RWPE2 (cell line): Measurements from ENCODE around the gene HPS1.

ENCODE experiments used
- ATAC-seq: fragments of 200-7000 bp; cut with Tn5 transposase; 3 replicates; pipeline ENCODE4 v1.9.1; 2021; ENCODE audit warnings: low read depth
- DNase-seq: peaks from one replicate; pipeline ENCODE4 v3.0.0-alpha.2; 2020; ENCODE audit warnings: low spot score
- H3K27ac ChIP-seq: fragments of 450-650 bp; 2 replicates; pipeline ENCODE4 v1.5.1; 2017; ENCODE audit warnings: mild to moderate bottlenecking; ENCODE audit not compliant: poor library complexity, severe bottlenecking
- H3K27me3 ChIP-seq: fragments of 250-450 bp; sonication (Bioruptor Pico); 2 replicates; pipeline ENCODE4 v1.5.1; 2021; ENCODE audit warnings: mild to moderate bottlenecking, moderate library complexity; ENCODE audit not compliant: insufficient read depth, poor library complexity, severe bottlenecking
- H3K36me3 ChIP-seq: fragments of 250-450 bp; sonication (Bioruptor Pico); 2 replicates; pipeline ENCODE4 v1.5.1; 2020; ENCODE audit warnings: low read depth, mild to moderate bottlenecking, moderate library complexity
- H3K4me1 ChIP-seq: fragments of 250-450 bp; sonication (Bioruptor Pico); 2 replicates; pipeline ENCODE4 v1.5.1; 2021; ENCODE audit warnings: mild to moderate bottlenecking, moderate library complexity; ENCODE audit not compliant: insufficient read depth, poor library complexity, severe bottlenecking
- H3K4me3 ChIP-seq: fragments of 250-450 bp; sonication (Bioruptor Pico); 2 replicates; pipeline ENCODE4 v1.5.1; 2021; ENCODE audit warnings: mild to moderate bottlenecking, moderate library complexity; ENCODE audit not compliant: severe bottlenecking
- H3K9me3 ChIP-seq: fragments of 250-450 bp; sonication (Bioruptor Pico); 2 replicates; pipeline ENCODE4 v1.5.1; 2021; ENCODE audit warnings: mild to moderate bottlenecking, moderate library complexity; ENCODE audit not compliant: severe bottlenecking
- TF ChIP-seq, protein P1 (sequence below): fragments of 450-650 bp; IDR thresholded peaks from one replicate; pipeline ENCODE4 v1.5.1; 2017; ENCODE audit warnings: mild to moderate bottlenecking, moderate library complexity; ENCODE audit not compliant: poor library complexity, severe bottlenecking

The HPS1 gene

GRCh38 chr10:98470850-98471249 is 24.1 kb upstream of the HPS1 start:
- DNase-seq (no peak), ATAC-seq (no peak)
- peaks cover 4% of the 10 kb centered on the region for H3K27me3 ChIP-seq
- TF ChIP-seq, protein P1, sequence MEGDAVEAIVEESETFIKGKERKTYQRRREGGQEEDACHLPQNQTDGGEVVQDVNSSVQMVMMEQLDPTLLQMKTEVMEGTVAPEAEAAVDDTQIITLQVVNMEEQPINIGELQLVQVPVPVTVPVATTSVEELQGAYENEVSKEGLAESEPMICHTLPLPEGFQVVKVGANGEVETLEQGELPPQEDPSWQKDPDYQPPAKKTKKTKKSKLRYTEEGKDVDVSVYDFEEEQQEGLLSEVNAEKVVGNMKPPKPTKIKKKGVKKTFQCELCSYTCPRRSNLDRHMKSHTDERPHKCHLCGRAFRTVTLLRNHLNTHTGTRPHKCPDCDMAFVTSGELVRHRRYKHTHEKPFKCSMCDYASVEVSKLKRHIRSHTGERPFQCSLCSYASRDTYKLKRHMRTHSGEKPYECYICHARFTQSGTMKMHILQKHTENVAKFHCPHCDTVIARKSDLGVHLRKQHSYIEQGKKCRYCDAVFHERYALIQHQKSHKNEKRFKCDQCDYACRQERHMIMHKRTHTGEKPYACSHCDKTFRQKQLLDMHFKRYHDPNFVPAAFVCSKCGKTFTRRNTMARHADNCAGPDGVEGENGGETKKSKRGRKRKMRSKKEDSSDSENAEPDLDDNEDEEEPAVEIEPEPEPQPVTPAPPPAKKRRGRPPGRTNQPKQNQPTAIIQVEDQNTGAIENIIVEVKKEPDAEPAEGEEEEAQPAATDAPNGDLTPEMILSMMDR = no peak
- no peak overlapping the region for H3K4me3 ChIP-seq
- no peaks in the 10 kb centered on the region for H3K4me1 ChIP-seq
- H3K27ac ChIP-seq = no peak overlapping the region
- no peaks in the 10 kb centered on the region for H3K9me3 ChIP-seq
- H3K36me3 ChIP-seq = no peaks in the 10 kb centered on the region

DNA sequence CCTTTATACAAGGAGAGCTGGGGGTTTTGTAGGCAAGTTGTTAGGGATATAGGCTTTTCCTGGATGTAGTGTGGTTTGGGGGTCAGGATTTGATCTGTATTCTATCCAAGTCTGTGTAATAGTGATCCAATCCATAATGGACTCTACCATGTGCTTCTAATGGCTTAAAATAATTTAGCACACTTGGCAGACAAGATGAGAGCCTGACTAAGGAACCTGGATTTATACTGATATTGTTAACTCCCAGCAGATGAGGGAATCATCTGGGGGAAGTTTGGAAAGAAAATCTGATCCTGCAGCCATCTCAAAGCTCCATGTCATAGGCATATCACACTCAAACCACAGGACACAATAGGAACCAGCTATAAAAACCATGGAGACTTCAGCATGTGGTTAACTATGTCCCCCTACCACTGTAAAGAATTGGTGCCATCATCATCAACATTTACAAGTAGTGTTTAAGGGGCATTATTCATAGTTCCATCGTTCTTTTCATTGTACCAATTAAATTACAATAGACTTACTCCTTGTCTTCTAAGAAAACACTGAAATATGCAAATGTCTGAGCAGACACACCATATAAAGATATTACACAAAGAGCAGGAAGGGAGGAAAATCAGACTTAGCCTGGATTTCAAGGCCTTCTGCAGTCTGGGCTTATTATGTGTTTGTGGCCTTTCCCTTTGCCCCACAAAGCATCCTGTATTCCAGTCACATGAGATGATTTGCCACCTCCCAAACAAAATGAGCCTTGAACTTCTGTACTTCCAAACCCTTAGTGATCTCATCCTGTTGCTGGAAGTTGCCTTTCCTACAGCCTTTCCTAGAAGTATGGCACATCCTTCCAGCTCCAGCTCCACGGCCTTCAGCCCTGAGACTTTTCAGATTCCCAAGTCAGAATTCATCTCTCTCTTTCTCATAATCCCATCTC is 22.5 kb upstream of the HPS1 start:
- DNase-seq = no peak
- H3K9me3 ChIP-seq = no peaks in the 10 kb centered on the region
- no peak overlapping the region for H3K27ac ChIP-seq
- TF ChIP-seq, protein P1 = no peak
- peaks cover 4% of the 10 kb centered on the region for H3K27me3 ChIP-seq
- H3K36me3 ChIP-seq = no peaks in the 10 kb centered on the region
- H3K4me3 ChIP-seq = no peak overlapping the region
- no peaks in the 10 kb centered on the region for H3K4me1 ChIP-seq
- no peak for ATAC-seq

- H3K27ac ChIP-seq = no peak overlapping the region
- TF ChIP-seq, protein P1 = peak; percentile 89
- peaks cover 4% of the 10 kb centered on the region for H3K27me3 ChIP-seq
- DNase-seq (no peak), ATAC-seq (peak; percentile 97)
- peak overlapping the region; percentile 23 for H3K4me3 ChIP-seq
- no peaks in the 10 kb centered on the region for H3K36me3 ChIP-seq
- no peaks in the 10 kb centered on the region for H3K9me3 ChIP-seq
- no peaks in the 10 kb centered on the region for H3K4me1 ChIP-seq
Observed at GRCh38 chr10:98467506-98468318, 21.0 kb upstream of the HPS1 start.

DNA sequence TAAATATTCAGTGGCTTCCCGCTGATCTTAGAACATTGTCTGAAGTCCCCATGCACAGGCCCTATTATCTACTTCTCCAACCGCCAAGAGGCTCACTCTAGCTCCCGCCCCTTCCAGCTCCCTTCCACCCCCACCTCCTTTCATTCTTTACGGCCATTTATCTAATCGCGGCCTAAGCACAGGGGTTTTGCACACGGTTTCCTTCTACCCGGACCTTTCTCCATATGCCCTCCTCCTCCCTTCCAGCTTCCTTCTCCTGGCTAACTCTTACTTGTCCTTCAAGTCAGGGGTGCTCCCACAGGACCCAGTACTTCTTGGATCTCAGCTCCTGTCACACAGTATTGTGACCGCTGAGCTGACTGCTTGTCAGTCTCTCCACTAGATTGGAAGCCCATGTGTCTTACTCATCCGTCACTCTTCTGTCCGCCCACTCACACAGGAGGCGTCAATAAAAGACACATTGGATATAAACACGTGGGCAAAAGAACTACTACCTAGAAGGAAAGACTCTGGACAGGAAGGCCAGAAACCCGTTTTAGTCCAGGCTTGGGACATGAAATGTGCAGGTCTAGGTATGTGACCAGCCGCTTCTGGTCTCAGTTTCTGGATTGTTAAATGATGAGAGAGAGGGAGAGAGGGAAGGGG is 20.2 kb upstream of the HPS1 start:
- TF ChIP-seq, protein P1 = no peak
- Histone ChIP-seq H3K4me3 (no peak overlapping the region), H3K9me3 (no peaks in the 10 kb centered on the region), H3K27ac (no peak overlapping the region), H3K4me1 (no peaks in the 10 kb centered on the region), H3K36me3 (no peaks in the 10 kb centered on the region), H3K27me3 (peaks cover 4% of the 10 kb centered on the region)
- no peak for ATAC-seq
- no peak for DNase-seq
